PC-9 (cell line): Measurements from ENCODE around the gene DNM3.

Source experiments
- EZH2 ChIP-seq: fragments of 200-600 bp; sonication (generic); IDR thresholded peaks from 2 replicates; pipeline ENCODE4 v1.8.0; 2017; ENCODE audit warnings: antibody characterized with exemption, low read depth
- TF ChIP-seq, protein P1 (sequence below): fragments of 200-600 bp; sonication (generic); conservative IDR thresholded peaks from 2 replicates; pipeline ENCODE4 v1.6.1; 2017; ENCODE audit warnings: mixed run types, antibody characterized with exemption, mild to moderate bottlenecking, moderate library complexity

DNA sequence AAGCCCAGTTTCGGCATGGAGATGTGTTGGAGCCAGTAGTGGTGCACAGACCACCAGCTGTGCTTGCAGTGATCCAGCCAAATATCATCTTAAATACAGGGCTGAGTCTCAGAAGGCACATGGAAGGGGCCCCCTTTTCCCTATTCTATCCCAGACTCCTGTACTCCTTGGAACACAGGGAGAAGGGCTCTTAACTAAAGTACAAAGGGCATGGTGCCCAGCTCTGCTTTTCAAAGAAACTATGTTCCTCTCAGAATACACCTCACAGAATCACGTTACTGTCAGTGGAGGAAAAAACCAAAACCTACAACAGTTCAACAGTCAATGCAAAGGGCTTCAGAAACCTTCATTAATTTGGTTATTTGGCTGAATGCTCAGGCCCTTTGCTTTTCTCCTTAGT is 398.6 kb downstream of the DNM3 start:
- TF ChIP-seq, protein P1, sequence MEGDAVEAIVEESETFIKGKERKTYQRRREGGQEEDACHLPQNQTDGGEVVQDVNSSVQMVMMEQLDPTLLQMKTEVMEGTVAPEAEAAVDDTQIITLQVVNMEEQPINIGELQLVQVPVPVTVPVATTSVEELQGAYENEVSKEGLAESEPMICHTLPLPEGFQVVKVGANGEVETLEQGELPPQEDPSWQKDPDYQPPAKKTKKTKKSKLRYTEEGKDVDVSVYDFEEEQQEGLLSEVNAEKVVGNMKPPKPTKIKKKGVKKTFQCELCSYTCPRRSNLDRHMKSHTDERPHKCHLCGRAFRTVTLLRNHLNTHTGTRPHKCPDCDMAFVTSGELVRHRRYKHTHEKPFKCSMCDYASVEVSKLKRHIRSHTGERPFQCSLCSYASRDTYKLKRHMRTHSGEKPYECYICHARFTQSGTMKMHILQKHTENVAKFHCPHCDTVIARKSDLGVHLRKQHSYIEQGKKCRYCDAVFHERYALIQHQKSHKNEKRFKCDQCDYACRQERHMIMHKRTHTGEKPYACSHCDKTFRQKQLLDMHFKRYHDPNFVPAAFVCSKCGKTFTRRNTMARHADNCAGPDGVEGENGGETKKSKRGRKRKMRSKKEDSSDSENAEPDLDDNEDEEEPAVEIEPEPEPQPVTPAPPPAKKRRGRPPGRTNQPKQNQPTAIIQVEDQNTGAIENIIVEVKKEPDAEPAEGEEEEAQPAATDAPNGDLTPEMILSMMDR = no peak
- no peak for TF ChIP-seq EZH2
